PC-9 (cell line): Measurements from ENCODE around the gene COL5A2.

ENCODE experiments used
- EZH2 ChIP-seq: fragments of 200-600 bp; sonication (generic); IDR thresholded peaks from 2 replicates; pipeline ENCODE4 v1.8.0; 2017; ENCODE audit warnings: antibody characterized with exemption, low read depth
- TF ChIP-seq, protein P1 (sequence below): fragments of 200-600 bp; sonication (generic); conservative IDR thresholded peaks from 2 replicates; pipeline ENCODE4 v1.6.1; 2017; ENCODE audit warnings: mixed run types, antibody characterized with exemption, mild to moderate bottlenecking, moderate library complexity

DNA sequence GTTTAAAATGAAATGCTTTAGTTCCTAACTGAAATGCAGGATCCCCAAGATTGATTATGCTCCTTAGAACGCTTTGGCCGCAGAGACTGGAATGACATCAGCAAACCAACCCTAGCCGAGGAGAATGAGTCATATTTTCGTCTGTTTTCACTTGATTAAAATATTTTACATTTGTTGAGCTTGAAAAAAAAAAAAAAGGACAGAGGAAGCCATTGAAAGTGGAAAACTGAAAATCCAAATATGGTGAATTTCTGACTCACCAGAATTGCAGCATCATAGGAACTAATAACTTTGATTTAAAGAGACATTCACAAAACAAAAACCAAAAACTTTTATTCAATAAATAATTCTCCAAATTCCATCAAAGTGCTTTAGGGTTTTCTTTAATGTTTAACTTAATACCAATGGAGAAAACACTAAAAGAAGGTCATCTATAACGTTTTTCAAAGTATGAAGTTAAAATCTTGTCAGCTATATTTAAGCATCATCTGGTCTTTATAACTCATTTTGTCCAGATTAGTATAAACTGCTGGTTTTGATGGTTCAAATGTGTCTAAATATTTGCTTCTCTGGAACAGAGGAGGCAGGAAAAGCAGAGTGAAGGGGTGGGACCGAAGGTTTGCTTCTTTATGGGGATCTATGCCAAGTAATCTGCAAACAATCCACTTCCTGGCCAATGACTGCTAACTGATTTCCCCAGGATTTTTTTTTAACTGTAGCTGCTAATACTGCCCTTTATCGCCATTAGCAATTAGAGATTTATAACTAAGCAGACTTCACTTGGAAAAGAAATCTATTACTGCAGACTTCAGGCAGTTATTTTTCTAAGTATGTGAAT, 30.9 kb upstream of the COL5A2 start:
- TF ChIP-seq, protein P1, sequence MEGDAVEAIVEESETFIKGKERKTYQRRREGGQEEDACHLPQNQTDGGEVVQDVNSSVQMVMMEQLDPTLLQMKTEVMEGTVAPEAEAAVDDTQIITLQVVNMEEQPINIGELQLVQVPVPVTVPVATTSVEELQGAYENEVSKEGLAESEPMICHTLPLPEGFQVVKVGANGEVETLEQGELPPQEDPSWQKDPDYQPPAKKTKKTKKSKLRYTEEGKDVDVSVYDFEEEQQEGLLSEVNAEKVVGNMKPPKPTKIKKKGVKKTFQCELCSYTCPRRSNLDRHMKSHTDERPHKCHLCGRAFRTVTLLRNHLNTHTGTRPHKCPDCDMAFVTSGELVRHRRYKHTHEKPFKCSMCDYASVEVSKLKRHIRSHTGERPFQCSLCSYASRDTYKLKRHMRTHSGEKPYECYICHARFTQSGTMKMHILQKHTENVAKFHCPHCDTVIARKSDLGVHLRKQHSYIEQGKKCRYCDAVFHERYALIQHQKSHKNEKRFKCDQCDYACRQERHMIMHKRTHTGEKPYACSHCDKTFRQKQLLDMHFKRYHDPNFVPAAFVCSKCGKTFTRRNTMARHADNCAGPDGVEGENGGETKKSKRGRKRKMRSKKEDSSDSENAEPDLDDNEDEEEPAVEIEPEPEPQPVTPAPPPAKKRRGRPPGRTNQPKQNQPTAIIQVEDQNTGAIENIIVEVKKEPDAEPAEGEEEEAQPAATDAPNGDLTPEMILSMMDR: no peak
- no peak for TF ChIP-seq EZH2
